GM19438 (cell line): ENCODE measurements around the gene RASAL2.
A peak's percentile ranks its signal among the peaks of the same experiment; 100 is the strongest.
"Not testable (repeated sequence)": the region's sequence is repeated elsewhere in the genome, so short reads cannot be mapped to it uniquely, and the experiment has no call there.

Experiments
- ATAC-seq: cut with Tn5 transposase; IDR thresholded peaks from one replicate; pipeline ENCODE4 v1.9.1; 2021; ENCODE audit warnings: low read depth; ENCODE audit not compliant: unreplicated experiment

RASAL2 gene

DNA sequence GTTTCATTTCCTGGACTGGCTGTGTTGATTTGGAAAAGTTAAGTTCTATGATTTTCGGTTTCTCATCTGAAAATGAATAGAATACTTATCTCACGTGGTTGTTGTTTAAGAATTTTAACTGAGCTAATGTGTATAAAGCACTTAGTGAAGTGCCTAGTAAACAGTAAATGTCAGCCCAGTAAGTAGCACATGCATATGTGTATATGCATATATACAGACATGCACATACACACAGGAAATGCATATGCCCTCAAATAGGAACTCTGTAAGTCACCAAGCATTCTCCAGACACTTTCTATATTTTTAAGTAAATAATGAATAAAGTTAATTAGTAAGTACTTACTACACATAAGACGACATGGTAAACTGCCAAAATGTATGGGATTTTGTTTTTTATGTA lies 274.3 kb downstream of the RASAL2 start:
- ATAC-seq, result no peak

DNA sequence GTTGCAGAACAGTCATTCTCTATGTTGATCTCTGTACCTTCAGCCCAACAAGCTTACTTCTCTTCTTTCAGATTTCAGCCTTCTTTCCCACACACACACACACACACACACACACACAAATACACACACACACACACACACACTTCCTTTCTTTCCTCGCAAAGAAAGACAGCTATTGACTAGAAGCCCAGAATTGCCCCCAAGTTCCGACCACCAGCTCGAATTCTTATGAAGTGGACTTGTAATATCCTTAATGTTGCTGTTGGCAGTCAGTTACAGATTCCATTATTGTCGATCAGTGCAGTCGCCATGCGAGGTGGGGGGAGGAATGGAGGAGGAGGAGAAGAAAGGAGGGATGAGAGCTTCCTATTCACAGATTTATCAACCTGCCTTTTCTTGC lies 277.3 kb downstream of the RASAL2 start:
- ATAC-seq, result no peak

DNA sequence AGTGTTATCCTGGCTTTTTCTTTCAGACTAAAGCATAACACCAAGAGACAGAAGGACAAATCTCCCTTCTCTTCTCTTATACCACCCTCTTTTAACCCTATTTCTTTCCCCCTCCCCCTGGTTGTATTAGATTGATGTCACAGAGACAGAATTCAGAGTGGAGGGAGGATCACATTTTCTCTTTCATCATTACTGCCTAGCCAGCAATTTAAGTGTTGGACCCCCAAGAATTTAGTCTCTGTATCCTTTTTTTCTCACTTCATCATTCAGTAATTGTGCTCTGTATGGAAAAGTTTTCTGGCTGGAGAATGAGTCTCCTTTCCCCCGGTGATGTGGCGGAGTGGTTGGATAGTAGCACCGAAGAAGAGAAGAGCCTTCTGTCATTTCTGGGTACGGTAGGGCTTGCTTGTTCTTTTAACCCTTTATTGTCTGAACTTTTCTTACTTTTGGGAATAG lies 278.1 kb downstream of the RASAL2 start:
- no peak for ATAC-seq

DNA sequence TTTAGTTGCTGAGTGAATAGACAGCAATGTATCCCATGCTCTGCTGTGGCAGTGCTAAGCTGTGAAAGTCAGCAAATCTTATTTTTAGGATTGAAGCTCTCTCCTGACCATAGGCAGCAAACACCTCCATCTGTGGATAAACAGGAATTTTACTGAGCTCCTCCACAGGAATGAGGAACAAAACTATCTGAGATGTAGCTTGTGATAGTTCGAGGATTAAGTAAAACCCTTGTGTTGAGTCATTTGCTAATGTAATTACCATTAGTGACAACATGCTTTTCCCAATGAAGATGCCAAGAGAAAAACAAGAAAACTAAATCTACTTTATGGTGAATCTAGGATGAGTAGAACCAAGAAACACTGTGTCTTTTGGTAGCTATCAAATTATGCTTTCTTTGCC lies 280.1 kb downstream of the RASAL2 start:
- no peak for ATAC-seq

DNA sequence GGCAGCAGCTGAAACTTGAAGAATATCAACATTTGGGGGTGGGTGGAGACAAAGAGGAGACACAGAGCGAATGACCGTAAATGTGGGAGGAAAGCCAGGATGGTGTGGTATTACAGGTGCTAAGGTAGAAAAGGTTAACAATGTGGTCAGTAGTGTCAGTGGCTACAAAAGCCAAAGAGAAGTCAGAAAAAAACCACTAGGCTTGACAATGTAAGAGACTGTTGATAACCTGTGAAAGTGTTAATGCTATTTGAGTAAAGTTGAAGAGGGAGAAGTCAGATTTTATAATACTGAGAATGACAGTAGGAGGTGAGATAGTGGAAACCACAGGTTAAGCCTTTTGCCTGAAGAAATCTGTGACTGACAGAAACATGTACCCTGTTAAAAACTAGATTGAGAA lies 282.1 kb downstream of the RASAL2 start:
- ATAC-seq, result no peak

DNA sequence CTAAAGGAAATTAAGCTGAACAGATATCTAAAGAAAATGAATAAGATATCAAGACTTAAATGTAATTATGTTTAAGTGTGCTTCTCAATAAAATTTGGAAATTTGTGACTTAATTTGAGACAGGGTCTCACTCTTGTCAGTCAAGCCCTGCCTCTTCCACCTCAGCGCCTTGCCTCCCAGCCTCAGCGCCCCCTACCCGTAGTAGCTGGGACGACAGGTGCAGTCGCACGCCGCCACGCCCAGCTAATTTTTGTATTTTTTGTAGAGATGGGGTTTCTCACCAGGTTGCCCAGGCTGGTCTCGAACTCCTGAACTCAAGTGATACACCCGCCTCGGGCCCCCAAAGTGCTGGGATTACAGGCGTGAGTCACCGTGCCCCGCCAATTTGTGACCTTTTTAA lies 285.9 kb downstream of the RASAL2 start:
- no peak for ATAC-seq

DNA sequence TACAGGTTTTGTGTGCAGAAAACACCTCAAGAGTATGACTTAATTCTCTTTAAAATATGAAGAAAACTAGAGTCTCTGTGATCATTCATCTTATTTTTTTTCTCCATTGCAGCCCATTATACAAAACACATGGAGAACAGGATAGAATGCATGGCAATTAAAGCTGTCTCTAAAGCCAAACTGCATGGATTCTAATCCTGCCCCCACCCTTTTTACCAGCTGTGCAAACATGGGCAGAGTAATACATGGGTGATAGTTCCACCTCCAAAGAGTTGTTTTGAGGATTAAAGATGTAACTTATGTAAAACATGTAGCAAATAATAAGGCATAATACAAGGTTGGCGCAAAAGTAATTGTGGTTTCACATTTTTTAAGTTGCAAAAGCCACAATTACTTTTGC lies 288.5 kb downstream of the RASAL2 start:
- ATAC-seq, result no peak

DNA sequence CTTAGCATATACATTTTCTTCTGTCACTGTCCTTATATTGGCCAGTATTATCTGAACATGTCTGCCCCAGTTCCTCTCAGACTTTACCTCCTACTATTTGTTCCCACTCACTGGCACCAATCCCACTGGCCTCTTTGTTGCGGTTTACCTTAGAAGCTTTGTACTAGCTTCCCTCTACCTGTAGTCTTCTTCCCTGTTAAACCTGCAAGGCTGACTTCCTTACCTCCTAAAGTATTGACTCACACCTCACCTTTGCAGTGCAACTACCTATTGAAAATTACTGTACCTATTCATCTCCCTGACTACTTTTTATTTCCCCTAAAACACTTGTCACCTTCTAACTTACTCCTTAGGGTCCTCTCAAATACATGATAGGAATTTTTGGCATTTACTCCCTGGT lies 291.8 kb downstream of the RASAL2 start:
- ATAC-seq, result no peak

DNA sequence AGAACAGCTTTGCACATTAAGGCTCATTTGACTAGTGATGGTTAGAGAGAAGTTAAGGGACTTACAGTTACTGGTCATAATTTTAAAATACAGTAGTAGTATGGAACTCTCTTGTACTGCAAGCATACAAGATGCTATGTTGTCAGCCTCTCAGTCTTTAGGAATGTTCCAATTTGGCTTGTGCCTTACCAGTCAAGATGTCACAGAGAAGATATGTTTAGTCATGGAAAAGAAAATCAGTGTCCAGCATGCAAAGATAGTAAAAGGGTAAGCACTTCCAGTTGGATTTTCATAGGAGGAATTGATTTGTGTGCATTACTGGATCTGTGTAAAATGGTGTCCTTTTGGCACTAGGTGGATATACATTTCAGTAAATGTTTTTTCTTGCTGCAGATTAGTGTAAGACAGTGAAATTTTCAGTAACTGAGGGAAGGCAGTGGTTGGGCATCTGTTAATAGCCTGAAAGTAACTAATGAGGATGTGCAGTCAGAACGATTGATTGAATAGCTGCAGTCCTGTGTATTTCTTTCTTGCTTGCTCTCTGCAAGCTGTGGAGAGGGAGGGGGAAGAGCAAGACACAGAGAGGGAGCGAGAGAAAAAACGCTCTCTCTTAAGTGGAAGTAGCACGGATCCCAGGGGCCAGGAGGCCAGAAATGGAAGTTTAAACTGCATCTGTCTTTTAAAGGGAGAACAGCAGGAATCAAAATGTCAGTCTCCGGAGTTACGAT lies 294.7 kb downstream of the RASAL2 start:
- no peak for ATAC-seq

DNA sequence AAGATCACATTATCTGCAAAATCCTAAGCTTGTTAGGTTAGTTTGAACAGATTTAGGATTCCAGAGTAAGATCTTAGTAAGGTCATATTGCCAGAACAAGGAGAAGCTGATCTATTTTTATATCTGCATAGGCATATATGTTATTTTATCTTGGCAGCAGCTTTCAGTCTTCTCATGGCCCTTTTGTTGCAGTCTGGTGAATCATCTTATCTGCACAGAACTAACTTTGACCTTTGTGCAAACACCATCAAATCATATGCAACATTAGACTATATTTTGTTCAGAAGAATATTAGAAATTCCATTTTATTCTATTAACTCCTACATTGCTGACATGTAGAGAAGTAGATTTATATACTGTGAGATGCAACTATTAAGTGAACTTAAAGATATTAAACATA lies 295.5 kb downstream of the RASAL2 start:
- ATAC-seq, result no peak

- not testable (repeated sequence) for ATAC-seq
Observed at GRCh38 chr1:178390280-178390679, 296.4 kb downstream of the RASAL2 start.

DNA sequence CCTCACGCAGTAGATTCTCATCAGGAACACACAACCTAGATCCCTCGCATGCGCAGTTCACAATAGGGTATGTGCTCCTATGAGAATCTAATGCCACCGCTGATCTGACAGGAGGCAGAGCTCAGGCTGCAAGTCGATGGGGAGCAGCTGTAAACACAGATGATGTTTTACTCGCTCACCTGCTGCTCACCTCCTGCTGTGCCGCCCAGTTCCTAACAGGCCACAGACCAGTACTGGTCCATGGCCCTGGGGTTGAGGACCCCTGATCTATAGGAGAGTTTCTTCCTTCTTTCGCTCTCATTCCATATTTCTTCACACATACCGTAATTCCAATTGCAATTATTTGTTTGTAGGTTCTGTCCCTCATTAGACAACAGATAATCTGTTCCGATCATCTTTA lies 299.5 kb downstream of the RASAL2 start:
- ATAC-seq, result no peak

- no peak for ATAC-seq
Observed at GRCh38 chr1:178396789-178397188, 302.9 kb downstream of the RASAL2 start.

- ATAC-seq, result no peak
Observed at GRCh38 chr1:178397678-178398077, 303.8 kb downstream of the RASAL2 start.

DNA sequence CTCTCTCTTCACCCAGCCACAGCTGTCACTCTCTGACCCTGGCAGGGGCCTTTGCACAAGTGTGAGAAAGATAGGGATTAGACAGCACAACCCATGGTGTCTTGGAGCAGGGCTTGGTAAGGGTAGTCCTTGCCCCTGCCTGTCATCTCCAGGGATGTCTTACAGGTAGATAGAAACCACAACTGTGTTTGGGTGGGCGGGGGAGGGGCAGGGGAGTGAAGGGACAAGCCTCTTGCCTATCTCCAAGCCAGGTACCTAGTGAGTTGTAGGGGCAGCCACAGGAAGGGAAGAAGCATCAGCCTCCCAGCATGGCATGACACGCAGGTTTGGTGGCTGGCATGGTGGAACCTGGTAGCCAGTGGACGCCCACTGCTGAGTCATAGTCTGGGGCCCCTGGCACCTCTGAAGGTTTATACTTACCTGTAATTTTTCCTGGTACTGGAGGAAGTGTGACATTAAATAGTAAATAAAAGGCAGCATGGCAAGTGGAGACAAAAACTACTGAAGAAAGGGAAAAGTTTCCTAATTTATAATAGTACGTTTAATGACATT lies 305.3 kb downstream of the RASAL2 start:
- ATAC-seq, result no peak

GRCh38 chr1:178405137-178405536 lies 311.2 kb downstream of the RASAL2 start:
- no peak for ATAC-seq

DNA sequence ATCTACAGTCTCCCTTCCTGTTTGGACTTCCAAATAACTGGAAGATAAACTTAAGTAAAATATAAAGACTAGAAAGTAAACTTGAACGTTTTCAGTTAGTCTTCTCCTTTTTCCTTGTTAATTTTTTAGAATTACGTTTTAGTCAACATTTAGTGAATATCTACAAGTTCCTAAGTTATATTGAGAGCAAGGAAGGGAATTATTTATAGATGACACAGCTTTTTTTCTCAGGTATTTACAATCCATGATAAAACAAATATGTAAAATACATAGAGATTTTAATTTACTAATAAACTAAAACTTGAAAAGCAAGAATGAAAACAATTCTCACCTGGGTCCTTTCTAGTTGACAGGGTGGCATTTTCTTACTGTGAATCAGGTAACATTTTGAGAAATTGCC lies 313.3 kb downstream of the RASAL2 start:
- ATAC-seq, result no peak

- ATAC-seq, result no peak
Observed at GRCh38 chr1:178407655-178408054, 313.8 kb downstream of the RASAL2 start.

DNA sequence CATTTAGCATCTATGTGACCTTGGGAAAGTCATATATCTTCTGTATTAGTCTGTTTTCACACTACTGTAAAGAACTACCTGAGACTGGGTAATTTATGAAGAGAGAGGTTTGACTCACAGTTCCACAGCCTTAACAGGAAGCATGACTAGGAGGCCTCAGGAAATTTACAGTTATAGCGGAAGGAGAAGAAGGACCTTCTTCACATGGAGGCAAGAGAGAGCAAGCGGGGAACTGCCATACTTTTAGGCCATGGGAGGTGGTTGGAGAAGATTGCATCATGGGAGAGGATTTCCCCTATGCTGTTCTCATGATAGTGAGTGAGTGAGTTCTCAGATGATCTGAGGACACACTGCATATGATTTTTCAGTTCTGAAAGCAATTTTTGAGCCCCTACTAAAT lies 315.0 kb downstream of the RASAL2 start:
- no peak for ATAC-seq

DNA sequence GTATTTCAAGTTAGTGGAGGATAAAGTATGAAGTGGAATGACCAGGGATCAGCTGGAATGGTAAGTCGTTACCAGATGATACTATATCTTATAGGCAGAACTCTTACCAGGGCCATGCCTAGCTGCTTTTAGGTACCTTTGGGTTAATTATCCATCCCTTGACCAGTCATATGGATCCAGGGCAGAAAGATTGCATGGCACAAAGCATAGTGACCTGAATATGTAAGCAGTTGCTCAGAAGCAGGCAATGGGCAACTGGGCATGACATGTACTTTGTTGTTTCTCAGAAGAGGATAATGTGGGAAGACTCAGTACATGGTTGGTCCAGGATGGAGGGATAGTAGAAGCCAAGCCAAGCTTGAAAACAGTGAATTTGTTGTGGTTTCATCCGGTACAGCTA lies 315.6 kb downstream of the RASAL2 start:
- no peak for ATAC-seq

DNA sequence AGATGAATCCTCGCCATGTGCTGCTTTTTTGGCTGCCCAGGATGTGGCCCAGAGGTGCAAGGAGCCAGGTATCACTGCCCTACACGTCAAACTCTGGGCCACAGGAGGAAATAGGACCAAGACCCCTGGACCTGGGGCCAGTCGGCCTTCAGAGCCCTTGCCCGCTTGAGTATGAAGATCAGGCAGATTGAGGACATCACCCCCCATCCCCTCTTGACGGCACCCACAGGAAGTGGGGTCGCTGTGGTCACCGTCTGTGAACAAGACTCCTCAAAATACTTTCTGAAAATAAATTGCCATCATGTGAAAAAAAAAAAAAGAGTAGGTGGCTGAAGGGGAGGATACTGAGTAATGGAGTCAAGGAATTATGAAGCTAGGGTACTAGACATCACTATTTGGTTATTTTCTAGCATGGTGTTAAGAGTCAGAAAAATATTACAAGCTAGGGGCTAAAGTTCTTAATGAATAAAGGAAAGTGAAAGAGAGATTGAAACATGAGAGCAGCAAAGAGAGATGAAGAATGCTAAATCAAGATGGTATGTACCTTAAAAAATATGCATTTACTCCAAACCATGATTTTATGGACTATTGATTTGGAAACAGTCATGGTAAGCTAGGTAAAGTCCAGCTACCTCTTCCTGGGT lies 318.0 kb downstream of the RASAL2 start:
- ATAC-seq, result peak; percentile 67

DNA sequence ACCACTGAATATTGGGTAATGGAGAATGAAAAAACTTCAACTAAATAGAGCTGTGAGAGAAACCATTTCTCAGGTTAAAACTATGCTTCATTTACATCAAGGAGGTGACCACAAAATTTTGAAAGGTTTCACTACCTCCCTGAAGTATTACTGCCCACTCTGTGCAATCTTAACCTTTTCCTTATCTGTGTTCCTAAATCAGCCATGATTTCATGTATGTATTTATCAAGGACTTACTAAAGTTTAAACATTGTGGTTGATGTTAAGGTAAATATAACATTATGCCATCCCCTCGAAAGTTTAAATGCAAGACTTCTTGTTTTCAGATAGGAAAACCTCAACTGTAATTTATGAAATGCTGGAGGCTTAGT lies 318.5 kb downstream of the RASAL2 start:
- peak; percentile 86 for ATAC-seq
